HG03442 (cell line): ENCODE results near the gene C15orf39.
"Not testable (repeated sequence)": the region's sequence is repeated elsewhere in the genome, so short reads cannot be mapped to it uniquely, and the experiment has no call there.

ENCODE experiments used
- ATAC-seq: cut with Tn5 transposase; IDR thresholded peaks from one replicate; pipeline ENCODE4 v1.9.1; 2021; ENCODE audit warnings: mild to moderate bottlenecking, moderate library complexity; ENCODE audit not compliant: unreplicated experiment

The C15orf39 gene

GRCh38 chr15:75209289-75209676 lies 7.6 kb downstream of the C15orf39 start:
- no peak for ATAC-seq

DNA sequence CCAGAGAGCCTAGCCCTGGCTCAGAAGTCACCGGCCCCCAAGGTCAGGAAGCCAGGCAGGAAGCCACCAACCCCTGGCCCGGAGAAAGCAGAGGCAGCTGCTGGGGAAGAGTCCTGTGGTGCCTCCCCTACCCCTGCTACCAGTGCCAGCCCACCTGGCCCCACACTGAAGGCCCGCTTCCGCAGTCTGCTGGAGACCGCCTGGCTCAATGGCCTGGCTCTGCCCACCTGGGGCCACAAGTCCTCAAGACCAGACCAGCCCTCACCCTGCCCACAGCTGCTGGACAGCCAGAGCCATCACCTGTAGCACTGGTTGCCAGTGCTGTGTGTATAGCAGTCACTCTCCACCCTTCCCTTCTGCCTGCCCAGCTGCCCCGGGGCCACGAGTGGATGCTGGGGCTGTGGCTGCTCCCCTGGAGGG lies 9.1 kb downstream of the C15orf39 start:
- no peak for ATAC-seq

DNA sequence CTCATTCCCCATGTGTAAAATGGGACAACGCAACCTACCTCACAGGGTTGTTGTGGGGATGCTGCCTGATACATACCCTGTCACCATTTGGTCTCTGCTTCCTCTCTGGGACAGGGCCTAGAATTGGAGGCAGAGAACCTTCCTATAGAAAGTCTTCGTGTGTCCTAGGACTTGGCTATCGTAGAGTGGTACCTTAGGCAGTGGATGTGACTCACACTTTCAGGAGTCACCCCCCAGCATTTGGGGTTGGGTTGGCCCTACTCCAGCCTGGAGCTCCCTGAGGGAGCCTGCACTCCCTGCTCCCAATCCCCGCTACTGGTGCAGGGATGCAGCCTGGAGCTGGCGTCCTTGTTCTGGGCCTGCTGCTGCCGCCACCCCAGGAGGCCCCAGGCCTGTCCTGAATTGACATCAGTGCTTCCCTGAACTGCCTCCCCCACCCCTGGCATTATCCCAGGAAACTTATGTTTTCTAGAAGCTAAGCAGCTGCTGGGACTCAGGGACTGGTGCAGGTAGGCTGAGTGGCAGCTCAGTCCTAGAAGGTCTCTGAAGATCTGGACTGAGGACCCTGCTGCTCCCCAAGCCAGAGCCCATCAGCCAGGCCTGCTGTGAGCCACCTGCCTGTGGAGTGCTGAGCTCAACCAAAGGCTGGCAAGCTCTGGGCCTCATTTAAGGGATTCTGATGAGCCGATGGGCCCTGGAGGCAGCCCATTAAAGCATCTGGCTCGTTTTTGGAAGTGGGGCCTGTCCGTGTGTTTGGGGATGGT lies 9.9 kb downstream of the C15orf39 start:
- no peak for ATAC-seq

GRCh38 chr15:75212200-75212858 lies 10.6 kb downstream of the C15orf39 start:
- ATAC-seq, result no peak

- no peak for ATAC-seq
Measured at GRCh38 chr15:75213212-75213767, 11.6 kb downstream of the C15orf39 start.

GRCh38 chr15:75213768-75214221 lies 12.1 kb downstream of the C15orf39 start:
- no peak for ATAC-seq

GRCh38 chr15:75214293-75215096 lies 12.8 kb downstream of the C15orf39 start:
- ATAC-seq, result no peak

GRCh38 chr15:75215107-75216004 lies 13.7 kb downstream of the C15orf39 start:
- no peak for ATAC-seq

- no peak for ATAC-seq
Measured at GRCh38 chr15:75217012-75217411, 15.3 kb downstream of the C15orf39 start.

DNA sequence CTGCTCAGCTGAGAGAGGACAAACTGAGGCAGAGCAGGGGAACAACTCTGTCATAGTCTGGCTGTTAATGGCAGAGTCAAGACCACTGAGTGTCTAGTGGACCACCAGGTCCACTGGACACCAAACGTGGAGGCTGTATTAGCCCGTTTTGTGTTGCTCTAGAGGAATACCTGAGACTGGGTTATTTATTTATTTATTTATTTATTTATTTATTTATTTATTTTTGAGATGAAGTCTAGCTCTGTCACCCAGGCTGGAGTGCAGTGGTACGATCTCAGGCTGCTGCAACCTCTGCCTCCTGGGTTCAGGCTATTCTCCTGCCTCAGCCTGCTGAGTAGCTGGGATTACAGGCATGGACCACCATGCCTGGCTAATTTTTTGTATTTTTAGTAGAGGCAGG lies 15.9 kb downstream of the C15orf39 start:
- ATAC-seq, result not testable (repeated sequence)

DNA sequence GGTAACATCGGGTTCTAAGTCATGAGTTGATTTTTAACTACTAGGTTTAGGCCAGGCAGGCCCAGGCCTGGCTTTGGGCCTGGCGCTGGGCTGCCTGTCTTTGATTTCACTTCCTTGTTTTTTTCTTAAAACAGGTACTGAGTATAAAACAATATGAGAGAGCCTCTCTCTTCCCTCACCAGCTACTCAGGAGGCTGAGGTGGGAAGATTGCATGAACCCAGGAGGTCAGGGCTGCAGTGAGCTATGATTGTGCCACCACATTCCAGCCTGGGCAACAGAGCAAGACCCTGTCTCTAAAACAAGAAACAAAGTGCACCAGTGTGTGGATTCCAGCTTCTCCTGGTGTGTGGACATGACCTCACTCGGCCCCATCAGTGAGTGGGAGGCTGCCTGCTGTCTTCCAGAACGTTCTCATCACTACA lies 17.8 kb downstream of the C15orf39 start:
- not testable (repeated sequence) for ATAC-seq

DNA sequence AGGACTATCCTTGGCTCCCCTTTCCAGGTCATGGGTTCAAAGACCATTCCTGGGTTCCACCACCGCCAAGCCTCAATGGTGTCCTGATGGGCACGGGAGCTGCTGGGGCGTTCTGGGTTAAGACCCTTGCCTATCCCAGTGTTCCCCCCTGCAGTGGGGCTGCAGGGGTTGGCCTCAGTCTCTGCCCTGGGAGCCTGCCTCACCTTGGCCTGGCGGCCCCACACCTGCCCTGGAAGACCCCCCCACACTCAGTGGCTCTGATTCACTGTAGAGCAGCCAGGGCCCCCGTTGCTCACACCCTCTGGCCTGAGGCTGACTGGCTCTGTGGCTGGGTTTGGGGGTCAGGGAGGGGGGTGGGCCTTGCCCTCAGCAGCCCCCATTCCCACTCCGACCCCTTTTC lies 22.0 kb downstream of the C15orf39 start:
- ATAC-seq, result no peak

DNA sequence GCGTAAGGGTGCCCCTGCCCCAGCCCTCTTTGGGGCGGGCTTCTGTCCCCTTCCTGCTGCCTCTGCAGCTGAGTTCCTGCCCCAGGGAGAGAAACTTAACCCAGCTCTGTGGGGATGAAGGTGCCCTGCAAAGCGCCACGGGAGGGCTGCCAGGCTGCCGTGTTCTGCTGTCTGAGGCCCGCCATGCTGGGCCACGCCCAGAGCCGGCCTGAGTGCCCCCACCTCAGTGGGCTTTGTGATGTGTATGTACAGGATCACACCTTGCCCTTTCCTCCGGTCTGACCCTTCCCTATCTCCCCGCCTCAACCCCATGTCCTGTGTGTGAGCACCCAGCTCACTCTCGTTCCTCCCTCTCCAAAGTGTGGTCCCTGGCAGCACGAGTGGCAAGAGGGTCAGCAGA lies 22.6 kb downstream of the C15orf39 start:
- ATAC-seq, result no peak

GRCh38 chr15:75225102-75225836 lies 23.6 kb downstream of the C15orf39 start:
- not testable (repeated sequence) for ATAC-seq

- ATAC-seq, result no peak
Measured at GRCh38 chr15:75225951-75226732, 24.5 kb downstream of the C15orf39 start.

DNA sequence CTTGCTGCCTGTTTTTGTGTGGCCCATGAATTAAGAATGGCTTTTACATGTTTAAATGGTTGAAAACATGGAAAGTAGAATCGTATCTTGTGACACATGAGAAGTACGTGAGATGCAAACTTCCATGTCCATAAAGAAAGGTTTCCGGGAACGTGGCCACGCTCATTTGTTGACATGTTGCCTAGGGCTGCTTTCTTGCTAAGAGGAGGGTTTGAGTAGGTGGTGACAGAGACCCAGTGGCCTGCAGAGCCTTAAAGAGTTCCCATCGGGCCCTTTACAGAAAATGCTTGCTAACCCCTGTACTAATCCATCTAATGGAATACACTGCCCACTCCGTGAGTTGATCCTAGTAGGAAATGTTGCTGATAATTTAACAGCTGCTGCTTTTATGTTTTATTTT lies 25.4 kb downstream of the C15orf39 start:
- not testable (repeated sequence) for ATAC-seq

DNA sequence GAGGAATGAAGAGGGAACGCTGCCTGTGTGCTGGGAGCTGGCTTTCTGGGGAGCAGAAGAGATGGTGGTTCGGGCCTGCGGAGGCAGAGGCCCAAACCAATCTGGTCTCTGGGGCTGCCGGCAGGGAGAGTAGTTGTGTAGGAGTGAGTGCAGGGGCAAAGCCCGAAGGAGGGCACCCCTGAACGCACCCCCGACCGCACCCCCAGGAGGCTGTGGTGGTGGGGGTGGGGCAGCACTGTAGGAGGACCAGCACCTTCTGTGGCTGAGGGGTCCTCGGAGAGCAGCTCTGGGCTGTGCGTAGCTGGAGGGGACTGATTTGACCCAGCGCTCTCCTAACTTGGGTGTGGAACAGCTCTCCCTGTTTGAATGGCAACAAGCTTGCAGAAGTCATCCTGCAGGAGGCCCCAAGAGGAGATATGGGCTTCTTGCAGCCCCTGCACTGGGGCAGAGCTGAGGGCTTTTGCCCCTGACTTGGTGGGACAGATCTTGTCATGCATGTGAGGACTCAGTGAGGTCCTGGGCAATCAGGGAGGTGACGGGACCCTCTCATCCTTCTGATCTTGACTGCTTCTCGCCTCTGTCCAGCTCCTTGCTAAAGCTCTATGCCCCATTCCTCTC lies 26.1 kb downstream of the C15orf39 start:
- ATAC-seq, result no peak

DNA sequence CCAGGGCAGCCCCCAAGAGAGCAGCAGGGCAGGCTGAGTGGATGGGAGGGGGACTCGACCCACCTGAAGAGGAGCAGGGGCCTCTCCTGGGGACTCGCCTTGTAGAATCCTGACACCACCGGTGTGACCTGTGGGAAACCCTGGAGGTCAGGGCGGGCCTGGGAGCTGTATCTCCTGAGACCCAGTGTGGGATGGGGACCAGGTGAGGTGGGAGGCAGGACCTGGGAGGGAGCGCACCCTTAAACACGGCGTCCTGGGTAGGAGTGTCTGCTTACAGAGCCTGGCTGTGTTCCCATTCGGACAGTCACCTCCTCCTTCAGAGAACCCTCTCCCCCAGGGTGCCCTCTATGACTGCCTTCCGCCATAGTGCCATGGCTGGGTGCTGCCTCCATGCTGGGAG lies 27.1 kb downstream of the C15orf39 start:
- ATAC-seq, result no peak
